Measurements from ENCODE around the gene TEKTIP1.

DNA sequence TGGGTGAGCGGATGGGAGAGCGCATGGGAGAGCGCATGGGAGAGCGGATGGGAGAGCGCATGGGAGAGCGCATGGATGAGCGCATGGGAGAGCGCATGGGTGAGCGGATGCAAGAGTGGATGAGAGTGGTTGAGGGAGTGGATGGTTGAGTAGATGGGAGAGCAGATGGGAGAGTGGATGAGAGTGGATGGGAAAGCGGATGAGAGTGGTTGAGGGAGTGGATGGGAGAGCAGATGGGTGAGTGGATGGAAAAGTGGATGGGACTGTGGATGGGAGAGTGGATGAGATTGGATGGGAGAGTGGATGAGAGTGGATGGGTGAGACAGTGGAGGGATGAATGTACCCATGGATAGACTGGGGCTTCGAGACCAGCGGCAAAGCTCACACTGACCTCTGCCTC is 8.6 kb upstream of the TEKTIP1 start:
- TF ChIP-seq USF2 (IDR thresholded peaks at IDR 0.05; ENCODE audit: low read depth, low read length): no peak
- TF ChIP-seq, protein P1, sequence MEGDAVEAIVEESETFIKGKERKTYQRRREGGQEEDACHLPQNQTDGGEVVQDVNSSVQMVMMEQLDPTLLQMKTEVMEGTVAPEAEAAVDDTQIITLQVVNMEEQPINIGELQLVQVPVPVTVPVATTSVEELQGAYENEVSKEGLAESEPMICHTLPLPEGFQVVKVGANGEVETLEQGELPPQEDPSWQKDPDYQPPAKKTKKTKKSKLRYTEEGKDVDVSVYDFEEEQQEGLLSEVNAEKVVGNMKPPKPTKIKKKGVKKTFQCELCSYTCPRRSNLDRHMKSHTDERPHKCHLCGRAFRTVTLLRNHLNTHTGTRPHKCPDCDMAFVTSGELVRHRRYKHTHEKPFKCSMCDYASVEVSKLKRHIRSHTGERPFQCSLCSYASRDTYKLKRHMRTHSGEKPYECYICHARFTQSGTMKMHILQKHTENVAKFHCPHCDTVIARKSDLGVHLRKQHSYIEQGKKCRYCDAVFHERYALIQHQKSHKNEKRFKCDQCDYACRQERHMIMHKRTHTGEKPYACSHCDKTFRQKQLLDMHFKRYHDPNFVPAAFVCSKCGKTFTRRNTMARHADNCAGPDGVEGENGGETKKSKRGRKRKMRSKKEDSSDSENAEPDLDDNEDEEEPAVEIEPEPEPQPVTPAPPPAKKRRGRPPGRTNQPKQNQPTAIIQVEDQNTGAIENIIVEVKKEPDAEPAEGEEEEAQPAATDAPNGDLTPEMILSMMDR (conservative IDR thresholded peaks at IDR 0.05; ENCODE audit: low read depth, low read length): no peak
- TF ChIP-seq, protein P2, sequence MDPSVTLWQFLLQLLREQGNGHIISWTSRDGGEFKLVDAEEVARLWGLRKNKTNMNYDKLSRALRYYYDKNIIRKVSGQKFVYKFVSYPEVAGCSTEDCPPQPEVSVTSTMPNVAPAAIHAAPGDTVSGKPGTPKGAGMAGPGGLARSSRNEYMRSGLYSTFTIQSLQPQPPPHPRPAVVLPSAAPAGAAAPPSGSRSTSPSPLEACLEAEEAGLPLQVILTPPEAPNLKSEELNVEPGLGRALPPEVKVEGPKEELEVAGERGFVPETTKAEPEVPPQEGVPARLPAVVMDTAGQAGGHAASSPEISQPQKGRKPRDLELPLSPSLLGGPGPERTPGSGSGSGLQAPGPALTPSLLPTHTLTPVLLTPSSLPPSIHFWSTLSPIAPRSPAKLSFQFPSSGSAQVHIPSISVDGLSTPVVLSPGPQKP (IDR thresholded peaks at IDR 0.05; ENCODE audit: borderline replicate concordance, low read depth, low read length): no peak
- TF ChIP-seq POLR2A (IDR thresholded peaks at IDR 0.05; ENCODE audit: low read depth, low read length): no peak
- TF ChIP-seq CEBPB (IDR thresholded peaks at IDR 0.05; ENCODE audit: low read depth, low read length): no peak
- no peak for TF ChIP-seq BHLHE40 (IDR thresholded peaks at IDR 0.05; ENCODE audit: low read depth, low read length)
- TF ChIP-seq RFX5 (IDR thresholded peaks at IDR 0.05; ENCODE audit: low read depth, low read length): no peak
- TF ChIP-seq RCOR1 (IDR thresholded peaks at IDR 0.05; ENCODE audit: insufficient replicate concordance, low read length): no peak
- no peak for TF ChIP-seq MAZ (IDR thresholded peaks at IDR 0.05; ENCODE audit: borderline replicate concordance, low read depth, low read length)
- no peak for TF ChIP-seq FOS (IDR thresholded peaks at IDR 0.05; ENCODE audit: low read depth, low read length)
- TF ChIP-seq RAD21 (IDR thresholded peaks at IDR 0.05; ENCODE audit: low read length): no peak

Data from IMR-90 (cell line).